Body of pancreas (tissue), 4 donors: ENCODE data around the gene PIP4P1.

Experiments used
- CTCF ChIP-seq, 7 experiments: fragments of 450-650 bp in 4 of 7; fragments of 200-600 bp in 3 of 7; sonication (generic) in 3 of 7; IDR thresholded peaks; one replicate each; pipeline ENCODE4 v1.5.1; 2016 to 2019; ENCODE audit warnings: antibody characterized with exemption in 7 of 7
- POLR2A ChIP-seq, 3 donors: fragments of 450-650 bp; IDR thresholded peaks; one replicate each; pipeline ENCODE4 v1.6.1; 2016; ENCODE audit warnings: antibody characterized with exemption in 3 of 3, mild to moderate bottlenecking in 2 of 3

- TF ChIP-seq CTCF (IDR thresholded peaks at IDR 0.05) (no peak), POLR2A (IDR thresholded peaks at IDR 0.05) (no peak)
These were observed 41.8 kb downstream of the PIP4P1 start for GRCh38 chr14:20419419-20419818.
